ENCODE results near the gene GRHL1.

Gene GRHL1

GRCh38 chr2:9990736-9991135 is 39.2 kb downstream of the GRHL1 start:
- no peak for DNase-seq (ENCODE audit: low spot score)
- no peak for TF ChIP-seq CTCF (IDR thresholded peaks at IDR 0.05; ENCODE audit: borderline replicate concordance, control extremely low read depth, extremely low read depth, insufficient read depth, missing control alignments)
- in situ Hi-C loops (cut with MboI; ENCODE audit: low sequenced_read_pairs, unreplicated experiment): no loop called here

GRCh38 chr2:9991221-9991620 is 39.7 kb downstream of the GRHL1 start:
- no peak for DNase-seq (ENCODE audit: low spot score)
- no peak for TF ChIP-seq CTCF (IDR thresholded peaks at IDR 0.05; ENCODE audit: borderline replicate concordance, control extremely low read depth, extremely low read depth, insufficient read depth, missing control alignments)
- in situ Hi-C loops (cut with MboI; ENCODE audit: low sequenced_read_pairs, unreplicated experiment): no loop called here

GRCh38 chr2:9991829-9992273 is 40.4 kb downstream of the GRHL1 start:
- no peak for TF ChIP-seq CTCF (IDR thresholded peaks at IDR 0.05; ENCODE audit: borderline replicate concordance, control extremely low read depth, extremely low read depth, insufficient read depth, missing control alignments)
- in situ Hi-C loops (cut with MboI; ENCODE audit: low sequenced_read_pairs, unreplicated experiment): no loop called here
- no peak for DNase-seq (ENCODE audit: low spot score)

GRCh38 chr2:9992427-9993187 is 41.1 kb downstream of the GRHL1 start:
- no peak for TF ChIP-seq CTCF (IDR thresholded peaks at IDR 0.05; ENCODE audit: borderline replicate concordance, control extremely low read depth, extremely low read depth, insufficient read depth, missing control alignments)
- no peak for DNase-seq (ENCODE audit: low spot score)
- in situ Hi-C loops (cut with MboI; ENCODE audit: low sequenced_read_pairs, unreplicated experiment): no loop called here

GRCh38 chr2:9993488-9994165 is 42.1 kb downstream of the GRHL1 start:
- no peak for DNase-seq (ENCODE audit: low spot score)
- in situ Hi-C loops (cut with MboI; ENCODE audit: low sequenced_read_pairs, unreplicated experiment): no loop called here
- no peak for TF ChIP-seq CTCF (IDR thresholded peaks at IDR 0.05; ENCODE audit: borderline replicate concordance, control extremely low read depth, extremely low read depth, insufficient read depth, missing control alignments)

GRCh38 chr2:9994462-9994861 is 43.0 kb downstream of the GRHL1 start:
- no peak for TF ChIP-seq CTCF (IDR thresholded peaks at IDR 0.05; ENCODE audit: borderline replicate concordance, control extremely low read depth, extremely low read depth, insufficient read depth, missing control alignments)
- no peak for DNase-seq (ENCODE audit: low spot score)
- in situ Hi-C loops (cut with MboI; ENCODE audit: low sequenced_read_pairs, unreplicated experiment): no loop called here

All from GM13976 (cell line).